Esophagus squamous epithelium (tissue), 5 donors: ENCODE measurements around the gene ZSCAN5A. TPM values are rescaled to one million over a fixed set of nuclear protein-coding genes. Genes with fewer than 3 reads are reported as not detected.

Source experiments
- DNase-seq: peaks from one replicate; lab custom pipeline; 2025; lab: John Stamatoyannopoulos, UW
- H3K27ac ChIP-seq, 4 donors: fragments of 200-600 bp; sonication (generic); one replicate each; pipeline ENCODE4 v1.5.1; 2016 to 2019; ENCODE audit warnings: mild to moderate bottlenecking in 1 of 4
- H3K27me3 ChIP-seq, 4 donors: fragments of 200-600 bp; sonication (generic); 1 replicate in 3 of 4; 2 replicates in 1 of 4; pipeline versions ENCODE4 v1.5.1 to v1.6.0; 2017 to 2021; ENCODE audit warnings: antibody characterized with exemption in 1 of 4
- H3K36me3 ChIP-seq, 3 donors: fragments of 200-600 bp; sonication (generic); one replicate each; pipeline ENCODE4 v1.5.1; 2016 to 2019
- H3K4me1 ChIP-seq, 3 donors: fragments of 200-600 bp; sonication (generic); one replicate each; pipeline ENCODE4 v1.5.1; 2017 to 2019
- H3K4me3 ChIP-seq, 4 donors: fragments of 200-600 bp; sonication (generic); 1 replicate in 3 of 4; 2 replicates in 1 of 4; pipeline ENCODE4 v1.5.1; 2016 to 2019; ENCODE audit warnings: mild to moderate bottlenecking in 2 of 4, moderate library complexity in 1 of 4
- H3K9me3 ChIP-seq, 3 donors: fragments of 200-600 bp; sonication (generic); one replicate each; pipeline ENCODE4 v1.5.1; 2016 to 2019
- POLR2A ChIP-seq, 4 donors: fragments of 450-650 bp; IDR thresholded peaks; one replicate each; pipeline ENCODE4 v1.6.1; 2017; ENCODE audit warnings: antibody characterized with exemption in 4 of 4, mild to moderate bottlenecking in 4 of 4, moderate library complexity in 3 of 4
- WGBS, 2 donors: methylation state at CpG; one replicate each; pipeline ENCODE4 v1.1.5; 2018; 5-methylcytosine and 5-hydroxymethylcytosine counted together
- intact Hi-C: fragments of 100-400 bp; cut with DNase I; formaldehyde crosslinking; loops from one replicate; pipeline ENCODE4 v1.15.0; 2022
- small RNA-seq, 4 donors: library from RNA; depleted of rRNA; stranded (forward); fragments of <200 nt; gene quantifications; one replicate each; pipeline ENCODE3, GENCODE V24; 2016
- total RNA-seq, 4 donors: library from RNA; depleted of rRNA; stranded (reverse); fragments of >200 nt; gene quantifications; one replicate each; pipeline ENCODE4 v1.1.0, GENCODE V29; 2016
- TF ChIP-seq, protein P1 (sequence below), 6 experiments: fragments of 450-650 bp in 4 of 6; fragments of 200-600 bp in 2 of 6; sonication (generic) in 2 of 6; IDR thresholded peaks; one replicate each; pipeline ENCODE4 v1.5.1; 2016 to 2019; ENCODE audit warnings: antibody characterized with exemption in 6 of 6, mild to moderate bottlenecking in 4 of 6, moderate library complexity in 4 of 6
- donor health status: DM: yes; HTN: yes; CAD: no.

Gene ZSCAN5A
- total RNA-seq, 4 donors from 2014 or later, result 2.8 to 13.2 (median 6.8) TPM

DNA sequence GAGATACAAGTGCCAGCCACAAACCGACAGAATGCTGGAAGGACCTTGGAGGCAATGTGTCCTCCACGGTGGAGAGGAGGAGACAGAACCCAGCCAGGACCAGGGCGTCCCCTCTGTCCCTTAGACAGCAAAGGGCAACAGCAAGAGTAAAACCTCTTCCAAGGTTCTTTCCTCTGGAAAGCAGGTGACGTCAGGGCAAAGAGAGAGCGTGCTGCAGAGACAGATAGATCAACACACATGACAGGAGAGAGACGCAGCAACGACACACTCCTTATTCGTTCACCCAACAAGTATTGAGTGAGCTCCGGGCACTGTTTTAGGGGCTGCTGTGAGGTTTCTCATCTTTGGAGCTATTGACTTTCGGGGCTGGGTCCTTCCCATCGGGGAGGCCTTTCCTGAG lies 140.1 kb downstream of the ZSCAN5A start:
- H3K4me3 ChIP-seq, result no peak overlapping the region
- H3K27me3 ChIP-seq, result peaks cover 0 to 46% (median 0%) of the 10 kb centered on the region in 4 donors
- 44 to 54% methylated on average over 11 of the region's 11 CpGs for WGBS, 2 donors
- peaks cover 0 to 19% (median 0%) of the 10 kb centered on the region in 3 donors for H3K4me1 ChIP-seq
- no peaks in the 10 kb centered on the region for H3K9me3 ChIP-seq
- H3K27ac ChIP-seq, result no peak overlapping the region
- H3K36me3 ChIP-seq, result no peaks in the 10 kb centered on the region
- DNase-seq, result no peak
- intact Hi-C loops, result loop anchor here (5.0 kb wide), 1 partner anchor 97 kb away; no protein-coding TSS in a partner anchor
- TF ChIP-seq, protein P1, sequence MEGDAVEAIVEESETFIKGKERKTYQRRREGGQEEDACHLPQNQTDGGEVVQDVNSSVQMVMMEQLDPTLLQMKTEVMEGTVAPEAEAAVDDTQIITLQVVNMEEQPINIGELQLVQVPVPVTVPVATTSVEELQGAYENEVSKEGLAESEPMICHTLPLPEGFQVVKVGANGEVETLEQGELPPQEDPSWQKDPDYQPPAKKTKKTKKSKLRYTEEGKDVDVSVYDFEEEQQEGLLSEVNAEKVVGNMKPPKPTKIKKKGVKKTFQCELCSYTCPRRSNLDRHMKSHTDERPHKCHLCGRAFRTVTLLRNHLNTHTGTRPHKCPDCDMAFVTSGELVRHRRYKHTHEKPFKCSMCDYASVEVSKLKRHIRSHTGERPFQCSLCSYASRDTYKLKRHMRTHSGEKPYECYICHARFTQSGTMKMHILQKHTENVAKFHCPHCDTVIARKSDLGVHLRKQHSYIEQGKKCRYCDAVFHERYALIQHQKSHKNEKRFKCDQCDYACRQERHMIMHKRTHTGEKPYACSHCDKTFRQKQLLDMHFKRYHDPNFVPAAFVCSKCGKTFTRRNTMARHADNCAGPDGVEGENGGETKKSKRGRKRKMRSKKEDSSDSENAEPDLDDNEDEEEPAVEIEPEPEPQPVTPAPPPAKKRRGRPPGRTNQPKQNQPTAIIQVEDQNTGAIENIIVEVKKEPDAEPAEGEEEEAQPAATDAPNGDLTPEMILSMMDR (IDR thresholded peaks at IDR 0.05), result no peak
- TF ChIP-seq POLR2A (IDR thresholded peaks at IDR 0.05), result no peak

DNA sequence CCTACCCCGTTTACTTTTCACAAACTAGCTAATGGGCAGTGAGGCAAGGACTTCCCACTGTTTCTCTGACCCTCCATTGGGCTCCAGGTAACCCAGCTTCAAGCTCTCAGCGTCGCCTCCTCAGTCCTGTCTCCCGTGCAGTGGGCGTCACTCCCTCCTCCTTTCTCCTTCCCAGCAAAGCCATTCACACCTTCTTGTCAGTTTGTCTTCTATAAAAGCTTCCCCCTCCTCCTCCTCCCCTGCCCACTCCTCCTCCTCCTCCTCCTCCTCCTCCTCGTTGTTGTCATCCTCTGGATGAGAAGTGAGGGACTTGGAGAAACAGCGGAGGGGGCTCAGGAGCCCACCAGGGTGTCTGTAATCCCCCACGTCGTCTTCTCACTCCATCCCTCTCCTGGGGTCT lies 140.6 kb downstream of the ZSCAN5A start:
- H3K36me3 ChIP-seq, result no peaks in the 10 kb centered on the region
- peaks cover 0 to 19% (median 0%) of the 10 kb centered on the region in 3 donors for H3K4me1 ChIP-seq
- 17 to 24% methylated on average over 9 of the region's 9 CpGs for WGBS, 2 donors
- H3K27ac ChIP-seq, result no peak overlapping the region
- H3K27me3 ChIP-seq, result peaks cover 0 to 46% (median 0%) of the 10 kb centered on the region in 4 donors
- intact Hi-C loops, result loop anchor here (5.0 kb wide), 1 partner anchor 97 kb away; no protein-coding TSS in a partner anchor
- no peaks in the 10 kb centered on the region for H3K9me3 ChIP-seq
- no peak for DNase-seq
- no peak overlapping the region for H3K4me3 ChIP-seq
- TF ChIP-seq POLR2A (IDR thresholded peaks at IDR 0.05), result no peak
- TF ChIP-seq, protein P1 (IDR thresholded peaks at IDR 0.05), result no peak

Small RNAs within 50 kb of the gene (small RNA-seq; reads per million reads assigned to genes)
- gene RF00019, result 0 reads per million in 4 donors

Other genes starting within 250 kb of the ZSCAN5A start
- gene ZNF787, start 193.5 kb downstream of the ZSCAN5A start, total RNA-seq, result 10 to 100 TPM in 3 of 4 donors, 1 to 10 TPM in 1; 9.9 to 21.3 (median 13.1) TPM
- 10 to 100 TPM; 10.6 to 22.1 (median 15.6) TPM for gene ZNF444, start 173.6 kb downstream of the ZSCAN5A start, total RNA-seq
- gene GALP, start 138.8 kb downstream of the ZSCAN5A start, total RNA-seq, result not detected
- not detected for gene ZSCAN5B, start 117.1 kb downstream of the ZSCAN5A start, total RNA-seq
- not detected for gene ZSCAN5C, start 112.6 kb downstream of the ZSCAN5A start, total RNA-seq
- gene EDDM13, start 42.1 kb downstream of the ZSCAN5A start, total RNA-seq, result 1 to 10 TPM in 1 of 4 donors, under 1 TPM in 1, not detected in 2; 0.95 to 2.4 TPM
- gene ZNF582, start 78.7 kb upstream of the ZSCAN5A start, total RNA-seq, result 1 to 10 TPM in 1 of 4 donors, under 1 TPM in 3; 0.44 to 2.3 (median 0.86) TPM
- gene ZNF583, start 89.5 kb upstream of the ZSCAN5A start, total RNA-seq, result 1 to 10 TPM in 3 of 4 donors, under 1 TPM in 1; 0.88 to 6.1 (median 2.8) TPM
- gene ZNF667, start 162.5 kb upstream of the ZSCAN5A start, total RNA-seq, result 1 to 10 TPM in 1 of 4 donors, under 1 TPM in 3; 0.31 to 2.9 (median 0.59) TPM
- gene ZNF471, start 193.0 kb upstream of the ZSCAN5A start, total RNA-seq, result 1 to 10 TPM in 2 of 4 donors, under 1 TPM in 2; 0.80 to 5.0 (median 1.5) TPM
- gene ZFP28, start 224.1 kb upstream of the ZSCAN5A start, total RNA-seq, result 1 to 10 TPM; 1.3 to 6.9 (median 3.1) TPM